ENCODE measurements around the gene DLG1. TPM values are rescaled to one million over a fixed set of nuclear protein-coding genes. Genes with fewer than 3 reads are reported as not detected.

DLG1 gene
- polyA plus RNA-seq, 1 donor from 2014 or later, result 43.9 TPM

- Histone ChIP-seq H3K9me2 (ENCODE audit: insufficient read depth, low read length) (no peaks in the 10 kb centered on the region), H3K27me3 (ENCODE audit: insufficient read depth, low read depth, low read length) (no peaks in the 10 kb centered on the region), H3K4me2 (ENCODE audit: low read length) (no peak overlapping the region), H2AFZ (ENCODE audit: low read depth, low read length) (no peak overlapping the region), H3K9ac (ENCODE audit: low read length) (no peak overlapping the region), H3K79me2 (replicated peaks; ENCODE audit: insufficient read depth, low read length) (peaks cover 47% of the 10 kb centered on the region), H3K27ac (ENCODE audit: low read length) (no peak overlapping the region), H3K36me3 (ENCODE audit: insufficient read depth, low read length) (no peaks in the 10 kb centered on the region), H4K20me1 (ENCODE audit: insufficient read depth) (no peaks in the 10 kb centered on the region), H3K4me3 (ENCODE audit: low read length) (no peak overlapping the region), H3K9me3 (ENCODE audit: low read length) (no peaks in the 10 kb centered on the region), H3F3A (ENCODE audit: insufficient read depth, low read length, poor library complexity, severe bottlenecking) (no peaks in the 10 kb centered on the region)
- TF ChIP-seq EZH2 (IDR thresholded peaks at IDR 0.05; ENCODE audit: borderline replicate concordance, insufficient read depth, low read length, poor library complexity, severe bottlenecking) (no peak), RAD21 (conservative IDR thresholded peaks at IDR 0.05) (no peak), TAF1 (IDR thresholded peaks at IDR 0.05; ENCODE audit: low read depth) (no peak), MXI1 (conservative IDR thresholded peaks at IDR 0.05; ENCODE audit: poor library complexity, severe bottlenecking) (no peak), REST (IDR thresholded peaks at IDR 0.05; ENCODE audit: borderline replicate concordance) (no peak), EP300 (conservative IDR thresholded peaks at IDR 0.05; ENCODE audit: poor library complexity, severe bottlenecking) (no peak), CTCF (IDR thresholded peaks at IDR 0.05; ENCODE audit: poor library complexity, severe bottlenecking) (no peak), SMC3 (conservative IDR thresholded peaks at IDR 0.05; ENCODE audit: poor library complexity) (no peak), POLR2AphosphoS5 (IDR thresholded peaks at IDR 0.05) (no peak)
Observed at GRCh38 chr3:197205675-197206074, 92.7 kb downstream of the DLG1 start.

GRCh38 chr3:197205265-197205664 is 93.1 kb downstream of the DLG1 start:
- H3K27me3 ChIP-seq (ENCODE audit: insufficient read depth, low read depth, low read length), result no peaks in the 10 kb centered on the region
- H3K79me2 ChIP-seq (replicated peaks; ENCODE audit: insufficient read depth, low read length), result peaks cover 51% of the 10 kb centered on the region
- no peak overlapping the region for H3K4me2 ChIP-seq (ENCODE audit: low read length)
- H2AFZ ChIP-seq (ENCODE audit: low read depth, low read length), result no peak overlapping the region
- no peaks in the 10 kb centered on the region for H3K9me2 ChIP-seq (ENCODE audit: insufficient read depth, low read length)
- no peak overlapping the region for H3K4me3 ChIP-seq (ENCODE audit: low read length)
- TF ChIP-seq TAF1 (IDR thresholded peaks at IDR 0.05; ENCODE audit: low read depth), result no peak
- TF ChIP-seq EZH2 (IDR thresholded peaks at IDR 0.05; ENCODE audit: borderline replicate concordance, insufficient read depth, low read length, poor library complexity, severe bottlenecking), result no peak
- TF ChIP-seq MXI1 (conservative IDR thresholded peaks at IDR 0.05; ENCODE audit: poor library complexity, severe bottlenecking), result no peak
- no peak for TF ChIP-seq CTCF (IDR thresholded peaks at IDR 0.05; ENCODE audit: poor library complexity, severe bottlenecking)
- TF ChIP-seq RAD21 (conservative IDR thresholded peaks at IDR 0.05), result no peak
- no peak overlapping the region for H3K27ac ChIP-seq (ENCODE audit: low read length)
- H3K36me3 ChIP-seq (ENCODE audit: insufficient read depth, low read length), result no peaks in the 10 kb centered on the region
- H3K9ac ChIP-seq (ENCODE audit: low read length), result no peak overlapping the region
- no peaks in the 10 kb centered on the region for H3F3A ChIP-seq (ENCODE audit: insufficient read depth, low read length, poor library complexity, severe bottlenecking)
- H3K9me3 ChIP-seq (ENCODE audit: low read length), result no peaks in the 10 kb centered on the region
- H4K20me1 ChIP-seq (ENCODE audit: insufficient read depth), result no peaks in the 10 kb centered on the region

All from neural cell (in vitro differentiated cells).